SU-DHL-6 (cell line): ENCODE results near the gene UQCC2.

Experiments
- H2AFZ ChIP-seq: fragments of 200-600 bp; sonication (generic); 2 replicates; pipeline ENCODE4 v1.6.1; 2014; ENCODE audit warnings: low read depth, mild to moderate bottlenecking, moderate library complexity, mixed read lengths, antibody characterized with exemption, low read length; ENCODE audit not compliant: severe bottlenecking
- H3F3A ChIP-seq: fragments of 200-600 bp; shearing (Covaris generic); 2 replicates; pipeline ENCODE4 v1.6.0; 2016; ENCODE audit warnings: antibody characterized with exemption, mild to moderate bottlenecking; ENCODE audit not compliant: insufficient read depth
- H3K27ac ChIP-seq: fragments of 200-600 bp; sonication (generic); 2 replicates; pipeline ENCODE4 v1.5.1; 2016; ENCODE audit warnings: low read depth, mild to moderate bottlenecking, low read length, moderate library complexity, mixed read lengths
- H3K27me3 ChIP-seq: fragments of 200-600 bp; sonication (generic), shearing (Covaris generic); 2 replicates; pipeline ENCODE4 v1.6.0; 2014; ENCODE audit warnings: mild to moderate bottlenecking, low read length
- H3K36me3 ChIP-seq: fragments of 200-600 bp; sonication (generic); 2 replicates; pipeline ENCODE4 v1.6.1; 2014; ENCODE audit warnings: mild to moderate bottlenecking, low read length, mixed read lengths
- H3K4me2 ChIP-seq: fragments of 300-600, 200-600 bp; shearing (Covaris generic), sonication (generic); 2 replicates; pipeline ENCODE4 v1.6.0; 2014; ENCODE audit warnings: low read length, low read depth, mild to moderate bottlenecking; ENCODE audit not compliant: poor library complexity, severe bottlenecking
- H3K4me3 ChIP-seq: fragments of 200-600 bp; sonication (generic); 2 replicates; pipeline ENCODE4 v1.5.1; 2014; ENCODE audit warnings: antibody characterized with exemption, low read length, mild to moderate bottlenecking, mixed read lengths; ENCODE audit not compliant: insufficient read depth, poor library complexity, severe bottlenecking
- H3K79me2 ChIP-seq: fragments of 200-600 bp; sonication (generic); 2 replicates; pipeline ENCODE4 v1.6.1; 2014; ENCODE audit warnings: mild to moderate bottlenecking, low read length, moderate library complexity; ENCODE audit not compliant: insufficient read depth
- H3K9ac ChIP-seq: fragments of 200-600 bp; sonication (generic); 2 replicates; pipeline ENCODE4 v1.7.0; 2014; ENCODE audit warnings: mild to moderate bottlenecking, low read length
- H3K9me2 ChIP-seq: fragments of 200-600 bp; sonication (generic); replicated peaks from 2 replicates; pipeline ENCODE4 v1.6.1; 2014; ENCODE audit warnings: low read length; ENCODE audit not compliant: insufficient read depth
- H3K9me3 ChIP-seq: fragments of 200-600 bp; sonication (generic); 2 replicates; pipeline ENCODE4 v1.6.1; 2014; ENCODE audit warnings: low read length, mixed read lengths; ENCODE audit not compliant: insufficient read depth
- H4K20me1 ChIP-seq: fragments of 200-600 bp; sonication (generic); 2 replicates; pipeline ENCODE4 v1.6.1; 2014; ENCODE audit warnings: low read depth, mild to moderate bottlenecking, antibody characterized with exemption, low read length, moderate library complexity, mixed read lengths
- EZH2phosphoT487 ChIP-seq: fragments of 200-600 bp; sonication (generic), shearing (Covaris generic); conservative IDR thresholded peaks from 2 replicates; pipeline ENCODE4 v1.6.1; 2018; ENCODE audit warnings: mild to moderate bottlenecking, antibody characterized with exemption, low read length, moderate library complexity, mixed read lengths
- TF ChIP-seq, protein P1 (sequence below): fragments of 200-600 bp; sonication (generic); IDR thresholded peaks from one replicate; pipeline ENCODE4 v1.5.1; 2017; ENCODE audit warnings: antibody characterized with exemption, mild to moderate bottlenecking, low read length, moderate library complexity; ENCODE audit not compliant: insufficient read depth, poor library complexity, severe bottlenecking

UQCC2 gene

DNA sequence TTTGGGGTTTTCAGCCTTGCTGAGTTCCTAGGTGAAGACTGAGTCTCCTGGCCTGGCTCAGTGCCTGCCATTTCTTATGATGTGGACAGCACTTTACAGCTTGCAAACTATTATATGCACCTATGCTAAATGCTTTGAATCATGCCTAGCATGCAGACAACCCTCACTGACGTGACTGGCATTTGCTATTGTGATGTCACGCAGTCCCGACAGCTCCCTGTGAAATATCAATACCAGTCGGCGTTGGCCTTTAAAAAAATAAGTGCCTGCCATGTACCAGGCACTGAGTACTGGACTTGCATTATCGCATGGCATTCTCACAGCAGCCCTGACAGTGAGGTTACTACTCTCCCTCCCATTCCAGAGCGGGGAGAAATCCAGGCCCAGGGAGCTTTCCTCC, 35.5 kb downstream of the UQCC2 start:
- Histone ChIP-seq H3K9me3 (no peaks in the 10 kb centered on the region), H3K79me2 (no peaks in the 10 kb centered on the region), H3F3A (no peaks in the 10 kb centered on the region), H3K4me3 (no peak overlapping the region), H4K20me1 (no peaks in the 10 kb centered on the region), H3K27ac (no peak overlapping the region), H3K27me3 (no peaks in the 10 kb centered on the region), H3K36me3 (0 out of 2 replicates have a peak, but pooled peaks cover 2% of the 10 kb centered on the region), H3K9ac (no peak overlapping the region), H3K4me2 (no peak overlapping the region), H2AFZ (no peak overlapping the region), H3K9me2 (no peaks in the 10 kb centered on the region)
- TF ChIP-seq, protein P1, sequence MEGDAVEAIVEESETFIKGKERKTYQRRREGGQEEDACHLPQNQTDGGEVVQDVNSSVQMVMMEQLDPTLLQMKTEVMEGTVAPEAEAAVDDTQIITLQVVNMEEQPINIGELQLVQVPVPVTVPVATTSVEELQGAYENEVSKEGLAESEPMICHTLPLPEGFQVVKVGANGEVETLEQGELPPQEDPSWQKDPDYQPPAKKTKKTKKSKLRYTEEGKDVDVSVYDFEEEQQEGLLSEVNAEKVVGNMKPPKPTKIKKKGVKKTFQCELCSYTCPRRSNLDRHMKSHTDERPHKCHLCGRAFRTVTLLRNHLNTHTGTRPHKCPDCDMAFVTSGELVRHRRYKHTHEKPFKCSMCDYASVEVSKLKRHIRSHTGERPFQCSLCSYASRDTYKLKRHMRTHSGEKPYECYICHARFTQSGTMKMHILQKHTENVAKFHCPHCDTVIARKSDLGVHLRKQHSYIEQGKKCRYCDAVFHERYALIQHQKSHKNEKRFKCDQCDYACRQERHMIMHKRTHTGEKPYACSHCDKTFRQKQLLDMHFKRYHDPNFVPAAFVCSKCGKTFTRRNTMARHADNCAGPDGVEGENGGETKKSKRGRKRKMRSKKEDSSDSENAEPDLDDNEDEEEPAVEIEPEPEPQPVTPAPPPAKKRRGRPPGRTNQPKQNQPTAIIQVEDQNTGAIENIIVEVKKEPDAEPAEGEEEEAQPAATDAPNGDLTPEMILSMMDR: no peak
- TF ChIP-seq EZH2phosphoT487: no peak

DNA sequence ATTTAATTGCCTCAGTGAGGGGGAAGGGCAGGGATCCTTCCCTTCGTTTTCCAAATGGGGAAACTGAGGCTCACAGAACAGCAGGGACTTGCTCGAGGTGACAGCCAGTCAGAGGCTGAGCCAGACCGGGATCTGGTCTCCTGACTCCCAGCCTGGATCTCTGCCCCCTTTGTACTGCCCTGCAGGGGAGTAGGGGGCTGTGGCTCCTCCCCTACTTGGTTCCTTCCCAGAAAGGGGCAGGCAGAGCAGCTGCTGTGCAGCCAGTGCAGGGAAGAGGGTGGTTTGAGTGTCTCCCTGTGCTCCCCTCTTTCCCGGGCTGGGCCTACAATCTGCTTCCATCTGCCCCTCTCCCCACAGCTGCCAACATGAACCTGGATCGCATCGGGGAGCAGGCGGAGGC, 37.6 kb downstream of the UQCC2 start:
- no peak overlapping the region for H3K27ac ChIP-seq
- no peak overlapping the region for H3K9ac ChIP-seq
- H3K9me3 ChIP-seq: no peaks in the 10 kb centered on the region
- 0 out of 2 replicates have a peak, but pooled peaks cover 4% of the 10 kb centered on the region for H3K36me3 ChIP-seq
- no peaks in the 10 kb centered on the region for H4K20me1 ChIP-seq
- H3K27me3 ChIP-seq: no peaks in the 10 kb centered on the region
- H3K4me3 ChIP-seq: no peak overlapping the region
- no peaks in the 10 kb centered on the region for H3K79me2 ChIP-seq
- no peak overlapping the region for H3K4me2 ChIP-seq
- H2AFZ ChIP-seq: no peak overlapping the region
- TF ChIP-seq, protein P1: no peak
- TF ChIP-seq EZH2phosphoT487: no peak
- H3K9me2 ChIP-seq: no peaks in the 10 kb centered on the region
- no peaks in the 10 kb centered on the region for H3F3A ChIP-seq

DNA sequence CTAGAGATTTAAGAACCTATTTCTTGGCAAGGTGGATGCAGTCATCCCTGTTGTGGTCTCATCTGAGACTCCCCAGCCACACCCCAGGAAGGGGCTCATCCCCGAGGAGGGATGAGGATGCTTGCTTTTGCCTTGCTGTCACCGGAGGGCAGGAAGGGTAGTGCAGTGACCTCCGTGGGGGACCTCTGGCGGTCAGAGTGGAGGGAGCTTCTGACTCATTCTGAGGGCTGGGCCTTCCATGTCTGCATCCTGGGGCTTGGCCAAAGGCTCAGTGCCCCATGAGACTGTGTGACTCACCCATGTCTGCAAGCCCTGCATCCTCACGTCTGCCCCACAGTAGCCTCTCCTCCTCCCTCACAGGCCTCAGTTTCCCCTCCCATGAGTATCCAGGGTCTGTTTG, 38.7 kb downstream of the UQCC2 start:
- H3K27me3 ChIP-seq: no peaks in the 10 kb centered on the region
- no peaks in the 10 kb centered on the region for H4K20me1 ChIP-seq
- no peak overlapping the region for H3K4me2 ChIP-seq
- 0 out of 2 replicates have a peak, but pooled peaks cover 4% of the 10 kb centered on the region for H3K36me3 ChIP-seq
- TF ChIP-seq EZH2phosphoT487: no peak
- TF ChIP-seq, protein P1: no peak
- H3K27ac ChIP-seq: no peak overlapping the region
- H3K9ac ChIP-seq: no peak overlapping the region
- no peaks in the 10 kb centered on the region for H3K9me3 ChIP-seq
- H3K9me2 ChIP-seq: no peaks in the 10 kb centered on the region
- H3K4me3 ChIP-seq: no peak overlapping the region
- H3F3A ChIP-seq: no peaks in the 10 kb centered on the region
- no peak overlapping the region for H2AFZ ChIP-seq
- H3K79me2 ChIP-seq: no peaks in the 10 kb centered on the region
